HL-60 (cell line): ENCODE measurements around the gene PIWIL1.

Experiments
- DNase-seq, 2 experiments: peaks; one replicate each; pipeline ENCODE4 v3.0.0-alpha.2; 2010 to 2020; ENCODE audit warnings: low read depth in 1 of 2, low spot score in 1 of 2
- H3K27ac ChIP-seq: fragments of 250-450 bp; sonication (Bioruptor Pico); replicated peaks from 2 replicates; pipeline ENCODE4 v1.5.1; 2020; ENCODE audit warnings: mild to moderate bottlenecking, moderate library complexity
- H3K27me3 ChIP-seq: fragments of 250-450 bp; sonication (Bioruptor Pico); 2 replicates; pipeline ENCODE4 v1.5.1; 2021; ENCODE audit warnings: mild to moderate bottlenecking, moderate library complexity; ENCODE audit not compliant: insufficient read depth, poor library complexity, severe bottlenecking
- H3K4me3 ChIP-seq: replicated peaks from 2 replicates; pipeline ENCODE4 v1.5.1; 2011; ENCODE audit warnings: mild to moderate bottlenecking, control low read depth, low read length; ENCODE audit not compliant: insufficient read depth
- GABPA ChIP-seq: IDR thresholded peaks from 2 replicates; pipeline ENCODE4 v1.6.1; 2012; ENCODE audit warnings: low read depth
- POLR2AphosphoS5 ChIP-seq: IDR thresholded peaks from 2 replicates; pipeline ENCODE4 v1.6.1; 2012; ENCODE audit warnings: low read depth
- SPI1 ChIP-seq: IDR thresholded peaks from 2 replicates; pipeline ENCODE4 v1.6.1; 2012; ENCODE audit warnings: low read depth, mild to moderate bottlenecking, borderline replicate concordance
- TF ChIP-seq, protein P1 (sequence below): IDR thresholded peaks from one replicate; pipeline ENCODE4 v1.5.1; 2011; ENCODE audit warnings: low read length, control low read depth, inconsistent platforms; ENCODE audit not compliant: insufficient read depth
- TF ChIP-seq, protein P2 (sequence below): IDR thresholded peaks from 2 replicates; pipeline ENCODE4 v1.6.1; 2012; ENCODE audit warnings: low read depth; ENCODE audit not compliant: insufficient replicate concordance

PIWIL1 gene

DNA sequence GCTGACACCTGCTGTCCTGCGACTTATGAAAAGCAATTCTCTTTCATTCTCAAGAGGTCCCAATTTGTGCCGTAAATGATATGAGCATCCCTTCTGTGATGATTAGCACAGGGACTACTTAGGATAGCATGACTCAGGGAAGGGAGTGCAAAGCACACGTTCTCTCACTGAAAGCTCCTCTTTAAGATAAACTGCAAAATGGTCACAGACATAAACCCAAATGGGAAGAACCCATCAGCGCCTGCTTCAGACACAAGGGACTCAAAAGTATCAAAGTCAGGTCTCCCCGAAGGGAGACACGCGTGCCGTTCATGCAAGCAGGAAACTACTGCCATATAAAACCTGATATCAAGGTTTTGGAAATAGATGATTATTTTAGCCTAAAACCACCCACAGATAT is 33.9 kb upstream of the PIWIL1 start:
- DNase-seq: no peak
- Histone ChIP-seq H3K4me3 (no peak overlapping the region), H3K27me3 (no peaks in the 10 kb centered on the region), H3K27ac (no peak overlapping the region)
- TF ChIP-seq SPI1: no peak
- TF ChIP-seq, protein P1, sequence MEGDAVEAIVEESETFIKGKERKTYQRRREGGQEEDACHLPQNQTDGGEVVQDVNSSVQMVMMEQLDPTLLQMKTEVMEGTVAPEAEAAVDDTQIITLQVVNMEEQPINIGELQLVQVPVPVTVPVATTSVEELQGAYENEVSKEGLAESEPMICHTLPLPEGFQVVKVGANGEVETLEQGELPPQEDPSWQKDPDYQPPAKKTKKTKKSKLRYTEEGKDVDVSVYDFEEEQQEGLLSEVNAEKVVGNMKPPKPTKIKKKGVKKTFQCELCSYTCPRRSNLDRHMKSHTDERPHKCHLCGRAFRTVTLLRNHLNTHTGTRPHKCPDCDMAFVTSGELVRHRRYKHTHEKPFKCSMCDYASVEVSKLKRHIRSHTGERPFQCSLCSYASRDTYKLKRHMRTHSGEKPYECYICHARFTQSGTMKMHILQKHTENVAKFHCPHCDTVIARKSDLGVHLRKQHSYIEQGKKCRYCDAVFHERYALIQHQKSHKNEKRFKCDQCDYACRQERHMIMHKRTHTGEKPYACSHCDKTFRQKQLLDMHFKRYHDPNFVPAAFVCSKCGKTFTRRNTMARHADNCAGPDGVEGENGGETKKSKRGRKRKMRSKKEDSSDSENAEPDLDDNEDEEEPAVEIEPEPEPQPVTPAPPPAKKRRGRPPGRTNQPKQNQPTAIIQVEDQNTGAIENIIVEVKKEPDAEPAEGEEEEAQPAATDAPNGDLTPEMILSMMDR: no peak
- TF ChIP-seq, protein P2, sequence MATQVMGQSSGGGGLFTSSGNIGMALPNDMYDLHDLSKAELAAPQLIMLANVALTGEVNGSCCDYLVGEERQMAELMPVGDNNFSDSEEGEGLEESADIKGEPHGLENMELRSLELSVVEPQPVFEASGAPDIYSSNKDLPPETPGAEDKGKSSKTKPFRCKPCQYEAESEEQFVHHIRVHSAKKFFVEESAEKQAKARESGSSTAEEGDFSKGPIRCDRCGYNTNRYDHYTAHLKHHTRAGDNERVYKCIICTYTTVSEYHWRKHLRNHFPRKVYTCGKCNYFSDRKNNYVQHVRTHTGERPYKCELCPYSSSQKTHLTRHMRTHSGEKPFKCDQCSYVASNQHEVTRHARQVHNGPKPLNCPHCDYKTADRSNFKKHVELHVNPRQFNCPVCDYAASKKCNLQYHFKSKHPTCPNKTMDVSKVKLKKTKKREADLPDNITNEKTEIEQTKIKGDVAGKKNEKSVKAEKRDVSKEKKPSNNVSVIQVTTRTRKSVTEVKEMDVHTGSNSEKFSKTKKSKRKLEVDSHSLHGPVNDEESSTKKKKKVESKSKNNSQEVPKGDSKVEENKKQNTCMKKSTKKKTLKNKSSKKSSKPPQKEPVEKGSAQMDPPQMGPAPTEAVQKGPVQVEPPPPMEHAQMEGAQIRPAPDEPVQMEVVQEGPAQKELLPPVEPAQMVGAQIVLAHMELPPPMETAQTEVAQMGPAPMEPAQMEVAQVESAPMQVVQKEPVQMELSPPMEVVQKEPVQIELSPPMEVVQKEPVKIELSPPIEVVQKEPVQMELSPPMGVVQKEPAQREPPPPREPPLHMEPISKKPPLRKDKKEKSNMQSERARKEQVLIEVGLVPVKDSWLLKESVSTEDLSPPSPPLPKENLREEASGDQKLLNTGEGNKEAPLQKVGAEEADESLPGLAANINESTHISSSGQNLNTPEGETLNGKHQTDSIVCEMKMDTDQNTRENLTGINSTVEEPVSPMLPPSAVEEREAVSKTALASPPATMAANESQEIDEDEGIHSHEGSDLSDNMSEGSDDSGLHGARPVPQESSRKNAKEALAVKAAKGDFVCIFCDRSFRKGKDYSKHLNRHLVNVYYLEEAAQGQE: no peak
- no peak for TF ChIP-seq GABPA
- no peak for TF ChIP-seq POLR2AphosphoS5

DNA sequence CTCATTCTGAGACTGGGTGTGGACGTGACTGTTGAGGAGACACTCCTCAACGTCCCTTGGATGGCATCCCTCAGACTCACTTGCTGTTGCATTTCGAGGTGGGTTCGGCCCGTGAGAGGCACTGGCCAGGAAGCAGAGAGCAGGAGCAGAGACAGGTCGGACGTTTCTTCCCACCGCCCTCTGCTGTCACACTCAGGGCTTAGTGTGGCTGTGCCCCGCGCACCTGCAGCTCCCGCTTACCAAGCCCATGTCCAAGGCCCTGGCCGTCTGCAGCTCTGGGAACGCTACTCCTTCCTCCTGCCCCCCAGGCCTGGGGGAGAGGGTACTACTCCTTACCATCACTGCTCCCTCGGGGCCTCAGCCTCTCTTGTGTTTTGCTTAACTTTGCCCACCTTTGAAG is 29.8 kb upstream of the PIWIL1 start:
- Histone ChIP-seq H3K4me3 (no peak overlapping the region), H3K27ac (no peak overlapping the region), H3K27me3 (no peaks in the 10 kb centered on the region)
- TF ChIP-seq POLR2AphosphoS5: no peak
- TF ChIP-seq SPI1: no peak
- TF ChIP-seq GABPA: no peak
- TF ChIP-seq, protein P2: no peak
- TF ChIP-seq, protein P1: no peak
- DNase-seq: no peak

GRCh38 chr12:130308393-130308792 is 29.3 kb upstream of the PIWIL1 start:
- no peak overlapping the region for H3K27ac ChIP-seq
- DNase-seq: no peak
- no peak overlapping the region for H3K4me3 ChIP-seq
- TF ChIP-seq, protein P1: no peak
- TF ChIP-seq SPI1 (no peak), GABPA (no peak), POLR2AphosphoS5 (no peak)
- TF ChIP-seq, protein P2: no peak
- no peaks in the 10 kb centered on the region for H3K27me3 ChIP-seq
